Umbilical cord (tissue), 2 donors: ENCODE data around the gene DYNC2LI1. TPM values are rescaled to one million over a fixed set of nuclear protein-coding genes. Genes with fewer than 3 reads are reported as not detected.

Experiments used
- DNase-seq: peaks from one replicate; pipeline ENCODE4 v3.0.0-alpha.2; 2015; ENCODE audit warnings: low spot score
- total RNA-seq: library from RNA; depleted of rRNA; stranded (reverse); fragments of >200 nt; gene quantifications from one replicate; pipeline ENCODE4 v1.2.3, GENCODE V29; 2014; ENCODE audit warnings: low replicate concordance; ENCODE audit not compliant: insufficient read depth

The DYNC2LI1 gene
- total RNA-seq, 1 donor from 2014 or later, result 44.1 TPM

GRCh38 chr2:43814711-43815110, 40.9 kb downstream of the DYNC2LI1 start:
- no peak for DNase-seq

GRCh38 chr2:43818761-43819160, 44.9 kb downstream of the DYNC2LI1 start:
- no peak for DNase-seq

GRCh38 chr2:43819491-43820163, 45.8 kb downstream of the DYNC2LI1 start:
- no peak for DNase-seq

- DNase-seq, result no peak
Observed at GRCh38 chr2:43822839-43823238, 49.0 kb downstream of the DYNC2LI1 start.

- no peak for DNase-seq
Observed at GRCh38 chr2:43823751-43824150, 49.9 kb downstream of the DYNC2LI1 start.

GRCh38 chr2:43824512-43824911, 50.7 kb downstream of the DYNC2LI1 start:
- no peak for DNase-seq

GRCh38 chr2:43824951-43825493, 51.2 kb downstream of the DYNC2LI1 start:
- no peak for DNase-seq

- DNase-seq, result no peak
Observed at GRCh38 chr2:43825841-43826240, 52.0 kb downstream of the DYNC2LI1 start.

- no peak for DNase-seq
Observed at GRCh38 chr2:43826305-43827250, 52.7 kb downstream of the DYNC2LI1 start.

GRCh38 chr2:43831543-43832294, 57.9 kb downstream of the DYNC2LI1 start:
- DNase-seq, result no peak

- DNase-seq, result peak; percentile 17
Observed at GRCh38 chr2:43832457-43832856, 58.6 kb downstream of the DYNC2LI1 start.

- no peak for DNase-seq
Observed at GRCh38 chr2:43837033-43837432, 63.2 kb downstream of the DYNC2LI1 start.

GRCh38 chr2:43837831-43838559, 64.2 kb downstream of the DYNC2LI1 start:
- no peak for DNase-seq

- DNase-seq, result no peak
Observed at GRCh38 chr2:43838560-43839267, 64.9 kb downstream of the DYNC2LI1 start, which contains the start of the genes ABCG5 and ABCG8. Gene ABCG5, minus strand, starts transcription at chr2:43838839. Its CDS starts 160 bp downstream, at chr2:43838679. Gene ABCG8, plus strand, starts transcription at chr2:43838971. Its CDS starts 83 bp downstream, at chr2:43839054.

- DNase-seq, result no peak
Observed at GRCh38 chr2:43839776-43840564, 66.1 kb downstream of the DYNC2LI1 start.

GRCh38 chr2:43840965-43841364, 67.1 kb downstream of the DYNC2LI1 start:
- no peak for DNase-seq

- DNase-seq, result no peak
Observed at GRCh38 chr2:43841949-43842865, 68.4 kb downstream of the DYNC2LI1 start.

GRCh38 chr2:43842866-43843226, 69.0 kb downstream of the DYNC2LI1 start:
- DNase-seq, result no peak
